Heart left ventricle (tissue), 16 donors: ENCODE results near the gene CTXN1. TPM values are rescaled to one million over a fixed set of nuclear protein-coding genes. Genes with fewer than 3 reads are reported as not detected.
A peak's percentile ranks its signal among the peaks of the same experiment; 100 is the strongest.

Source experiments
- ATAC-seq, 4 donors: fragments of 200-7000 bp; cut with Tn5 transposase; one replicate each; pipeline ENCODE4 v1.9.1; 2020 to 2022; ENCODE audit warnings: moderate library complexity in 4 of 4, mild to moderate bottlenecking in 3 of 4, moderate number of reproducible peaks in 1 of 4
- DNase-seq, 5 donors: peaks; one replicate each; pipeline ENCODE4 v3.0.0-alpha.2; 2020
- H3K27ac ChIP-seq, 12 donors: fragments of 200-600 bp; sonication (generic) in 4 of 12; one replicate each; pipeline versions ENCODE4 v1.5.0 to v1.8.0; 2016 to 2022; ENCODE audit warnings: mild to moderate bottlenecking in 2 of 12
- H3K27me3 ChIP-seq, 9 donors: fragments of 200-600 bp; sonication (generic) in 2 of 9; one replicate each; pipeline versions ENCODE4 v1.5.1 to v1.8.0; 2016 to 2022; ENCODE audit warnings: mild to moderate bottlenecking in 3 of 9
- H3K36me3 ChIP-seq, 9 donors: fragments of 200-600 bp; sonication (generic) in 2 of 9; one replicate each; pipeline versions ENCODE4 v1.5.0 to v1.8.0; 2018 to 2022; ENCODE audit warnings: mild to moderate bottlenecking in 2 of 9
- H3K4me1 ChIP-seq, 12 donors: fragments of 200-600 bp; sonication (generic) in 4 of 12; one replicate each; pipeline versions ENCODE4 v1.5.0 to v1.8.0; 2016 to 2022; ENCODE audit warnings: mild to moderate bottlenecking in 3 of 12
- H3K4me3 ChIP-seq, 12 donors: fragments of 200-600 bp; sonication (generic) in 4 of 12; one replicate each; pipeline versions ENCODE4 v1.5.0 to v1.8.0; 2017 to 2022; ENCODE audit warnings: mild to moderate bottlenecking in 9 of 12, moderate library complexity in 4 of 12
- H3K9me3 ChIP-seq, 12 donors: fragments of 200-600 bp; sonication (generic) in 4 of 12; one replicate each; pipeline versions ENCODE4 v1.5.0 to v1.8.0; 2016 to 2022; ENCODE audit warnings: mild to moderate bottlenecking in 1 of 12
- CTCF ChIP-seq, 12 donors: fragments of 200-600 bp; sonication (generic) in 4 of 12; IDR thresholded peaks; one replicate each; pipeline versions ENCODE4 v1.5.0 to v1.8.0; 2018 to 2022; ENCODE audit warnings: antibody characterized with exemption in 12 of 12, mild to moderate bottlenecking in 5 of 12
- POLR2A ChIP-seq, 2 donors: fragments of 450-650 bp; IDR thresholded peaks; one replicate each; pipeline ENCODE4 v1.6.1; 2017; ENCODE audit warnings: antibody characterized with exemption in 2 of 2, mild to moderate bottlenecking in 2 of 2, moderate library complexity in 2 of 2
- WGBS, 4 donors: extraction: QIAGEN DNeasy Blood & Tissue Kit in 2 of 4; methylation state at CpG; one replicate each; pipeline versions ENCODE4 v1.1.5 to v1.1.7; 2013 to 2018; 5-methylcytosine and 5-hydroxymethylcytosine counted together
- intact Hi-C, 10 donors: fragments of 100-400 bp; cut with DNase I; formaldehyde crosslinking; loops; one replicate each; pipeline versions ENCODE4 v1.11.1 to v1.14.2; 2022
- polyA plus RNA-seq, 2 donors: library from polyadenylated mRNA; stranded (reverse); fragments of 200-250 nt; gene quantifications; one replicate each; pipeline ENCODE4 v1.2.3, GENCODE V29; 2013
- total RNA-seq, 9 donors: library from RNA; depleted of rRNA in 2 of 9; stranded (reverse); fragments of >200 nt in 2 of 9; fragmentation: NEBNext Ultra II Directional in 3 of 9; extraction: Animal tissue kit (Norgen Biotek cat#: 25700) in 3 of 9; gene quantifications; one replicate each; pipeline versions ENCODE4 v1.1.0 to v1.2.4, GENCODE V29; 2016 to 2023
- donor health status: ischemic (EF 13 %, LVEDD 7.1; RV severe dilation, severe dysfunction).
- donor health status: healthy with polysubstance abuse.
- donor health status: DM: no; HTN: yes; CAD: no.
- donor health status: DM: no; HTN: no; CAD: no.
- donor health status: ischemic (EF 25% LVEDD 6.9; RV normal size, moderate dysfunction).
- donor health status: ischemic (EF 25% LVEDD 5.7; RV mildly dilated, moderate dysfunction).
- donor health status: healthy.
- donor health status: DM: yes; HTN: yes; CAD: no.
- donor health status: ischemic (EF 35%, LVEDD 5.7; RV mildly dilated, moderate dysfunction).
- donor health status: nonischemic (EF 11% LVEDD 7.7; RV severe dilation, severe dysfunction).
- donor health status: DM: yes; HTN: yes; CAD: no.
- donor health status: PGD.
- donor health status: ischemic (EF 29% LVEDD 5.4; RV normal size, mild dysfunction).
- donor health status: nonischemic (EF 23%, LVEDD 6.1; RV moderate dilation, normal function).

The CTXN1 gene
- total and polyA plus RNA-seq, 11 donors, result 0.21 to 3.3 (median 0.48) TPM; not detected in 3

- peak in 1 of 5 donors; percentile 28 for DNase-seq
- 66 to 73% (median 67%) methylated on average over 8 to 10 of the region's 10 CpGs for WGBS, 4 donors
- TF ChIP-seq CTCF (IDR thresholded peaks at IDR 0.05) (no peak), POLR2A (IDR thresholded peaks at IDR 0.05) (no peak)
- peak overlapping the region in 8 of 12 donors; percentile 80 to 97 (median 92) for H3K4me3 ChIP-seq
- H3K36me3 ChIP-seq, result peaks cover 1 to 26% (median 6%) of the 10 kb centered on the region in 9 donors
- H3K27ac ChIP-seq, result no peak overlapping the region
- H3K9me3 ChIP-seq, result no peaks in the 10 kb centered on the region
- no peak for ATAC-seq
- no peaks in the 10 kb centered on the region for H3K27me3 ChIP-seq
- peaks cover 0 to 61% (median 36%) of the 10 kb centered on the region in 12 donors for H3K4me1 ChIP-seq
- intact Hi-C loops, result loop anchor here in 2 of 10 donors (2.0 to 10.0 kb wide), 3 partner anchors 14 to 250 kb away; no protein-coding TSS in a partner anchor
Observed at GRCh38 chr19:7905268-7905667, 20.7 kb downstream of the CTXN1 start.

DNA sequence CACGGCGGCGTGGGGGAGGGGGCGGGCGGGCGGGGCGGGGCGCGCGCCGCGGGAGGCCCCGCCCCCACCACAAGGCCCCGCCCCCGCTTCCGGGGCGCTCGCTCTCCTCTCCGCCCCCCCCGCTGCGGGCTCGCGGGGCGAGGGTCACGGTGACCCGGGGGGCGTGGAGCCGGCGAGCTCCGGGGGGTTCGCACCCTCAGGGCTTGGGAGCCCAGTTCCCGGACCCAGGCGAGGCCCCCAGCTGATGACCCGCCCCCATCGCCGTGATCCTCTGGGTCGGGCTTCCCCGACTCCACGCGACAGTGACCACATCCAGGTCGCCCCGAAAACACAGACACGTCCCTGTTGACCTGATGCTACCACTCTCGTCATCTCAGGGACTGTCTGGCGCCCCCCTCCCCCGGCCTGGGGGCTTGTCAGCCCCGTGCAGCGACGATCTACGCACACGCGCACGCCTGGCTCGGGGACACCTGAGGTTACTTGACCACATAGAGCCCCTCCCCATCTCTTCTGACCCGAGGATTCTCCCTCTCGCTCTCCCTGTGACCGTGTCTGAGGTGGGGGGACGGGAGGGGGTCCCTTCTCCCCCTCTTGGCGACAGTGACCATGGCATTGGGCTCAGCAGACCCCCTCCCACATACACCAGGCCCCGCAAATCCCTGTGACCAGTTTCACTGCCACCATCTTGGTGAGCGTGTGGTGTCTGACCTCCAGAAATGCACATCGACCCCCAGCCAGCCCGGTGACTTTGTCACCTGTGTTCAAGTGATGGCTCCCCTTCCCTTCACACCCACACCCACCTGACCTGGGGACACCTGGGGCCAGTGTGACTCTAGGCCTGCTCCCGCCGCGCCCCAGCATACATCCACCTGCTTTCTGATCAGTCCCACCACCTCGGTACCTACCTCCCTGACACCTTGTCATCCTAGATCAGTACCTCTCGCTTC lies 21.6 kb downstream of the CTXN1 start:
- peak overlapping the region; percentile 69 to 97 (median 88) for H3K4me3 ChIP-seq

DNA sequence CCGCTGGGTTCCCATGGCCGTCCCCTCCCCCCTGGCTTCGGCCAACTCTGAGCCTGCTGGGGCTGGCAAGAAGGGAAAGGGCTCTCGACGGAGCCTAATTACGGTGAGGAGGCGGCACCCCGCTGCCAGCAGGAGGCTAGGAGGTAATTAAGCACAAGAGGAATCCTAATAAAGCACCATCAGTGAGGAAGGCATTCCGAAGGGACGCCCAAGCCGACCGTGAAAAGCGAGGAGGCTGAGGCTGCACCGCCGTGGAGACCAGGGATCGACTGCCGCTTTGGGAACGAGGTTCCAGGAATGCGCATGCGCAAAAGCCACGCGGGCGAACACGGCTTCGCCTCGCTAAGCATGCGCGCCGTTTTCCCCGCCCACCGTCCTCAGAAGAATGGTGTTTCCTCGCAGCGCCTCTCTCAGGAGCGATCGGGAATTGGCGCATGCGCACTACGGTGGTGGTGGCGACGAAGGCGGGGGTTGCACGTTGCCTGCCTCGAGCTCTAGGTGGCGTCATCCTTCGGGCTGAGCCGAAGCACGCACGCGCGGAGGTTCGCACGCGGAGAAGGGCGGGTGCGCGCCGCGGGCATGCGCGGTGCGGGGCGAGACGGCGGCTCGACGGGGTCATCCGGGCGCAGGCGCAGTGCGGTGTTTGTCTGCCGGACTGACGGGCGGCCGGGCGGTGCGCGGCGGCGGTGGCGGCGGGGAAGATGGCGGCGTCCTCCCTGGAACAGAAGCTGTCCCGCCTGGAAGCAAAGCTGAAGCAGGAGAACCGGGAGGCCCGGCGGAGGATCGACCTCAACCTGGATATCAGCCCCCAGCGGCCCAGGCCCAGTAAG lies 22.5 kb downstream of the CTXN1 start, which contains the start of gene MAP2K7:
Gene MAP2K7 (plus strand): TSS at position 634 of the 830 bp plus-strand sequence. CDS start 68 bp downstream, at position 702.
- no peaks in the 10 kb centered on the region for H3K9me3 ChIP-seq
- H3K27ac ChIP-seq, result peak within 1 kb of the TSS; percentile 70 to 93 (median 88)
- TF ChIP-seq CTCF (IDR thresholded peaks at IDR 0.05), result peak; percentile 22 to 88 (median 65)
- TF ChIP-seq POLR2A (IDR thresholded peaks at IDR 0.05), result peak in 1 of 2 donors; percentile 67
- H3K4me1 ChIP-seq, result peaks cover 0 to 51% (median 34%) of the 10 kb centered on the region in 12 donors
- DNase-seq (peak; percentile 100), ATAC-seq (peak; percentile 83 to 93 (median 88))
- peaks cover 0 to 14% (median 0%) of the 10 kb centered on the region in 9 donors for H3K36me3 ChIP-seq
- H3K27me3 ChIP-seq, result no peaks in the 10 kb centered on the region
- WGBS, 4 donors, result 0% methylated on average over 48 to 89 of the region's 89 CpGs
- peak within 1 kb of the TSS; percentile 69 to 97 (median 88) for H3K4me3 ChIP-seq
- intact Hi-C loops, result loop anchor here in 6 of 10 donors (1.0 to 10.0 kb wide), 10 partner anchors 15 to 249 kb away; partner anchors contain the start of genes SNAPC2 (in 2 of the 6), TIMM44 (in 1 of the 6) and TRAPPC5 (in 1 of the 6)

More for the DNA sequence above, 21.6 kb downstream of the CTXN1 start:
- Histone ChIP-seq H3K9me3 (no peaks in the 10 kb centered on the region), H3K36me3 (peaks cover 0 to 16% (median 0%) of the 10 kb centered on the region in 9 donors), H3K27ac (peak overlapping the region; percentile 70 to 93 (median 86)), H3K27me3 (no peaks in the 10 kb centered on the region), H3K4me1 (peaks cover 0 to 59% (median 35%) of the 10 kb centered on the region in 12 donors)
- intact Hi-C loops, result loop anchor here in 5 of 10 donors (2.0 to 10.0 kb wide), 7 partner anchors 14 to 250 kb away; partner anchors contain the start of gene TRAPPC5 (in 1 of the 5)
- 10 to 24% (median 15%) methylated on average over 26 to 68 of the region's 68 CpGs for WGBS, 4 donors
- ATAC-seq (peak in 3 of 4 donors; percentile 11 to 60 (median 40)), DNase-seq (peak in 4 of 5 donors; percentile 65 to 83 (median 68))
- no peak for TF ChIP-seq POLR2A (IDR thresholded peaks at IDR 0.05)
- TF ChIP-seq CTCF (IDR thresholded peaks at IDR 0.05), result no peak
